ENCODE results near the gene GPR39. TPM values are rescaled to one million over a fixed set of nuclear protein-coding genes. Genes with fewer than 3 reads are reported as not detected.
"Not testable (repeated sequence)": the region's sequence is repeated elsewhere in the genome, so short reads cannot be mapped to it uniquely, and the experiment has no call there.

The GPR39 gene
- polyA plus RNA-seq, 4 donors, result 3.8 to 12.6 (median 5.3) TPM

GRCh38 chr2:132537061-132537460 is 120.5 kb downstream of the GPR39 start:
- H3K27ac ChIP-seq (ENCODE audit: low read depth in 1 of 3, low read length in 2 of 3); H3K36me3 ChIP-seq (ENCODE audit: control insufficient read depth in 3 of 3, insufficient read depth in 2 of 3, low read depth in 1 of 3, low read length in 3 of 3); H3K4me3 ChIP-seq (ENCODE audit: low read depth in 1 of 3, low read length in 3 of 3); FAIRE-seq; H3K27me3 ChIP-seq (ENCODE audit: control insufficient read depth in 3 of 3, insufficient read depth in 3 of 3, low read length in 3 of 3); DNase-seq; H3K4me1 ChIP-seq (ENCODE audit: control insufficient read depth in 3 of 3, insufficient read depth in 2 of 3, low read depth in 1 of 3, low read length in 2 of 3): not testable (repeated sequence)
- H3K9me3 ChIP-seq (ENCODE audit: control insufficient read depth in 2 of 2, insufficient read depth in 1 of 2, low read depth in 1 of 2, low read length in 1 of 2), result peaks cover 0 to 17% of the 10 kb centered on the region in 2 donors
- 74 to 90% (median 77%) methylated on average over 1 of the region's 1 CpG for WGBS, 3 donors

GRCh38 chr2:132538331-132538855 is 121.8 kb downstream of the GPR39 start:
- H3K4me1 ChIP-seq (ENCODE audit: control insufficient read depth in 3 of 3, insufficient read depth in 2 of 3, low read depth in 1 of 3, low read length in 2 of 3), result no peaks in the 10 kb centered on the region
- no peak for DNase-seq
- 50 to 72% (median 69%) methylated on average over 4 of the region's 4 CpGs for WGBS, 3 donors
- H3K4me3 ChIP-seq (ENCODE audit: low read depth in 1 of 3, low read length in 3 of 3), result no peak overlapping the region
- peaks cover 0 to 28% of the 10 kb centered on the region in 2 donors for H3K9me3 ChIP-seq (ENCODE audit: control insufficient read depth in 2 of 2, insufficient read depth in 1 of 2, low read depth in 1 of 2, low read length in 1 of 2)
- no peak overlapping the region for H3K27ac ChIP-seq (ENCODE audit: low read depth in 1 of 3, low read length in 2 of 3)
- no peak for FAIRE-seq
- H3K27me3 ChIP-seq (ENCODE audit: control insufficient read depth in 3 of 3, insufficient read depth in 3 of 3, low read length in 3 of 3), result no peaks in the 10 kb centered on the region
- H3K36me3 ChIP-seq (ENCODE audit: control insufficient read depth in 3 of 3, insufficient read depth in 2 of 3, low read depth in 1 of 3, low read length in 3 of 3), result peaks cover 0 to 5% (median 0%) of the 10 kb centered on the region in 3 donors

GRCh38 chr2:132540166-132540565 is 123.6 kb downstream of the GPR39 start:
- H3K27me3 ChIP-seq (ENCODE audit: control insufficient read depth in 3 of 3, insufficient read depth in 3 of 3, low read length in 3 of 3), result no peaks in the 10 kb centered on the region
- WGBS, 3 donors, result 74 to 96% (median 82%) methylated on average over 4 of the region's 4 CpGs
- FAIRE-seq, result no peak
- H3K27ac ChIP-seq (ENCODE audit: low read depth in 1 of 3, low read length in 2 of 3), result no peak overlapping the region
- peaks cover 0 to 41% of the 10 kb centered on the region in 2 donors for H3K9me3 ChIP-seq (ENCODE audit: control insufficient read depth in 2 of 2, insufficient read depth in 1 of 2, low read depth in 1 of 2, low read length in 1 of 2)
- H3K4me3 ChIP-seq (ENCODE audit: low read depth in 1 of 3, low read length in 3 of 3), result no peak overlapping the region
- H3K4me1 ChIP-seq (ENCODE audit: control insufficient read depth in 3 of 3, insufficient read depth in 2 of 3, low read depth in 1 of 3, low read length in 2 of 3), result no peaks in the 10 kb centered on the region
- no peak for DNase-seq
- H3K36me3 ChIP-seq (ENCODE audit: control insufficient read depth in 3 of 3, insufficient read depth in 2 of 3, low read depth in 1 of 3, low read length in 3 of 3), result peaks cover 0 to 8% (median 0%) of the 10 kb centered on the region in 3 donors

GRCh38 chr2:132542953-132543569 is 126.5 kb downstream of the GPR39 start:
- Histone ChIP-seq H3K27ac (ENCODE audit: low read depth in 1 of 3, low read length in 2 of 3) (peak overlapping the region in 1 of 3 donors; percentile 34), H3K4me3 (ENCODE audit: low read depth in 1 of 3, low read length in 3 of 3) (no peak overlapping the region), H3K4me1 (ENCODE audit: control insufficient read depth in 3 of 3, insufficient read depth in 2 of 3, low read depth in 1 of 3, low read length in 2 of 3) (no peaks in the 10 kb centered on the region), H3K27me3 (ENCODE audit: control insufficient read depth in 3 of 3, insufficient read depth in 3 of 3, low read length in 3 of 3) (no peaks in the 10 kb centered on the region), H3K36me3 (ENCODE audit: control insufficient read depth in 3 of 3, insufficient read depth in 2 of 3, low read depth in 1 of 3, low read length in 3 of 3) (peaks cover 0 to 8% (median 0%) of the 10 kb centered on the region in 3 donors), H3K9me3 (ENCODE audit: control insufficient read depth in 2 of 2, insufficient read depth in 1 of 2, low read depth in 1 of 2, low read length in 1 of 2) (peaks cover 0 to 42% of the 10 kb centered on the region in 2 donors)
- 72 to 77% (median 74%) methylated on average over 4 of the region's 4 CpGs for WGBS, 3 donors
- DNase-seq (no peak), FAIRE-seq (no peak)

- Histone ChIP-seq H3K4me1 (ENCODE audit: control insufficient read depth in 3 of 3, insufficient read depth in 2 of 3, low read depth in 1 of 3, low read length in 2 of 3) (no peaks in the 10 kb centered on the region), H3K4me3 (ENCODE audit: low read depth in 1 of 3, low read length in 3 of 3) (no peak overlapping the region), H3K9me3 (ENCODE audit: control insufficient read depth in 2 of 2, insufficient read depth in 1 of 2, low read depth in 1 of 2, low read length in 1 of 2) (peaks cover 0 to 42% of the 10 kb centered on the region in 2 donors), H3K36me3 (ENCODE audit: control insufficient read depth in 3 of 3, insufficient read depth in 2 of 3, low read depth in 1 of 3, low read length in 3 of 3) (peaks cover 0 to 5% (median 0%) of the 10 kb centered on the region in 3 donors), H3K27me3 (ENCODE audit: control insufficient read depth in 3 of 3, insufficient read depth in 3 of 3, low read length in 3 of 3) (no peaks in the 10 kb centered on the region), H3K27ac (ENCODE audit: low read depth in 1 of 3, low read length in 2 of 3) (peak overlapping the region in 1 of 3 donors; percentile 34)
- WGBS, 3 donors, result 56 to 90% (median 76%) methylated on average over 1 of the region's 1 CpG
- DNase-seq (peak in 1 of 2 donors; percentile 16), FAIRE-seq (no peak)
Measured at GRCh38 chr2:132544006-132544630, 127.5 kb downstream of the GPR39 start.

- peaks cover 0 to 23% of the 10 kb centered on the region in 2 donors for H3K9me3 ChIP-seq (ENCODE audit: control insufficient read depth in 2 of 2, insufficient read depth in 1 of 2, low read depth in 1 of 2, low read length in 1 of 2)
- H3K4me1 ChIP-seq (ENCODE audit: control insufficient read depth in 3 of 3, insufficient read depth in 2 of 3, low read depth in 1 of 3, low read length in 2 of 3), result no peaks in the 10 kb centered on the region
- DNase-seq, result peak; percentile 72 to 75
- no peak overlapping the region for H3K4me3 ChIP-seq (ENCODE audit: low read depth in 1 of 3, low read length in 3 of 3)
- FAIRE-seq, result no peak
- H3K36me3 ChIP-seq (ENCODE audit: control insufficient read depth in 3 of 3, insufficient read depth in 2 of 3, low read depth in 1 of 3, low read length in 3 of 3), result peaks cover 0 to 3% (median 0%) of the 10 kb centered on the region in 3 donors
- WGBS, 3 donors, result 21 to 23% (median 22%) methylated on average over 5 of the region's 5 CpGs
- no peaks in the 10 kb centered on the region for H3K27me3 ChIP-seq (ENCODE audit: control insufficient read depth in 3 of 3, insufficient read depth in 3 of 3, low read length in 3 of 3)
- no peak overlapping the region for H3K27ac ChIP-seq (ENCODE audit: low read depth in 1 of 3, low read length in 2 of 3)
Measured at GRCh38 chr2:132547090-132547687, 130.6 kb downstream of the GPR39 start.

GRCh38 chr2:132549935-132550670 is 133.5 kb downstream of the GPR39 start:
- H3K36me3 ChIP-seq (ENCODE audit: control insufficient read depth in 3 of 3, insufficient read depth in 2 of 3, low read depth in 1 of 3, low read length in 3 of 3), result no peaks in the 10 kb centered on the region
- no peak overlapping the region for H3K27ac ChIP-seq (ENCODE audit: low read depth in 1 of 3, low read length in 2 of 3)
- H3K4me1 ChIP-seq (ENCODE audit: control insufficient read depth in 3 of 3, insufficient read depth in 2 of 3, low read depth in 1 of 3, low read length in 2 of 3), result no peaks in the 10 kb centered on the region
- no peak for FAIRE-seq
- DNase-seq, result peak in 1 of 2 donors; percentile 4
- H3K27me3 ChIP-seq (ENCODE audit: control insufficient read depth in 3 of 3, insufficient read depth in 3 of 3, low read length in 3 of 3), result no peaks in the 10 kb centered on the region
- WGBS, 3 donors, result 66 to 87% (median 84%) methylated on average over 11 of the region's 11 CpGs
- no peak overlapping the region for H3K4me3 ChIP-seq (ENCODE audit: low read depth in 1 of 3, low read length in 3 of 3)
- peaks cover 0 to 1% of the 10 kb centered on the region in 2 donors for H3K9me3 ChIP-seq (ENCODE audit: control insufficient read depth in 2 of 2, insufficient read depth in 1 of 2, low read depth in 1 of 2, low read length in 1 of 2)

- no peaks in the 10 kb centered on the region for H3K4me1 ChIP-seq (ENCODE audit: control insufficient read depth in 3 of 3, insufficient read depth in 2 of 3, low read depth in 1 of 3, low read length in 2 of 3)
- no peaks in the 10 kb centered on the region for H3K27me3 ChIP-seq (ENCODE audit: control insufficient read depth in 3 of 3, insufficient read depth in 3 of 3, low read length in 3 of 3)
- H3K9me3 ChIP-seq (ENCODE audit: control insufficient read depth in 2 of 2, insufficient read depth in 1 of 2, low read depth in 1 of 2, low read length in 1 of 2), result no peaks in the 10 kb centered on the region
- 56 to 57% (median 56%) methylated on average over 2 of the region's 2 CpGs for WGBS, 3 donors
- H3K36me3 ChIP-seq (ENCODE audit: control insufficient read depth in 3 of 3, insufficient read depth in 2 of 3, low read depth in 1 of 3, low read length in 3 of 3), result no peaks in the 10 kb centered on the region
- no peak overlapping the region for H3K4me3 ChIP-seq (ENCODE audit: low read depth in 1 of 3, low read length in 3 of 3)
- DNase-seq (no peak), FAIRE-seq (no peak)
- no peak overlapping the region for H3K27ac ChIP-seq (ENCODE audit: low read depth in 1 of 3, low read length in 2 of 3)
Measured at GRCh38 chr2:132550946-132551345, 134.3 kb downstream of the GPR39 start.
